Aorta (tissue), 5 donors: ENCODE results near the gene TRMT61A. TPM values are rescaled to one million over a fixed set of nuclear protein-coding genes. Genes with fewer than 3 reads are reported as not detected.

Experiments
- ATAC-seq: fragments of 200-7000 bp; cut with Tn5 transposase; one replicate; pipeline ENCODE4 v1.9.1; 2022; ENCODE audit warnings: moderate library complexity; ENCODE audit not compliant: low FRiP score
- DNase-seq, 2 donors: peaks; one replicate each; pipeline ENCODE4 v3.0.0-alpha.2; 2020
- H3K27ac ChIP-seq, 2 donors: one replicate each; pipeline ENCODE4 v1.5.1; 2013; ENCODE audit warnings: low read length in 2 of 2, mild to moderate bottlenecking in 2 of 2, moderate library complexity in 2 of 2, control low read depth in 1 of 2, inconsistent platforms in 1 of 2, low read depth in 1 of 2
- H3K27me3 ChIP-seq, 2 donors: one replicate each; pipeline ENCODE4 v1.6.1; 2013; ENCODE audit warnings: control low read depth in 1 of 2, low read length in 1 of 2, mild to moderate bottlenecking in 1 of 2, moderate library complexity in 1 of 2; ENCODE audit not compliant: insufficient read depth in 2 of 2, control insufficient read depth in 1 of 2
- H3K36me3 ChIP-seq, 2 donors: one replicate each; pipeline ENCODE4 v1.6.1; 2013; ENCODE audit warnings: control low read depth in 1 of 2, low read length in 1 of 2, mild to moderate bottlenecking in 1 of 2; ENCODE audit not compliant: insufficient read depth in 2 of 2, control insufficient read depth in 1 of 2
- H3K4me1 ChIP-seq, 2 donors: one replicate each; pipeline ENCODE4 v1.6.1; 2013; ENCODE audit warnings: low read length in 2 of 2, control low read depth in 1 of 2, mild to moderate bottlenecking in 1 of 2, moderate library complexity in 1 of 2; ENCODE audit not compliant: insufficient read depth in 2 of 2, control insufficient read depth in 1 of 2
- H3K4me3 ChIP-seq, 2 donors: one replicate each; pipeline ENCODE4 v1.5.1; 2013; ENCODE audit warnings: low read length in 2 of 2, control low read depth in 1 of 2, mild to moderate bottlenecking in 1 of 2
- H3K9me3 ChIP-seq: one replicate; pipeline ENCODE4 v1.6.1; 2013; ENCODE audit warnings: mild to moderate bottlenecking, low read length; ENCODE audit not compliant: control insufficient read depth
- WGBS, 2 donors: extraction: QIAGEN DNeasy Blood & Tissue Kit; methylation state at CpG; one replicate each; pipeline ENCODE4 v1.1.7; 2013; 5-methylcytosine and 5-hydroxymethylcytosine counted together
- intact Hi-C, 2 donors: fragments of 100-400 bp; cut with DNase I; formaldehyde crosslinking; loops; one replicate each; pipeline versions ENCODE4 v1.14.2 to v1.15.0; 2022
- polyA plus RNA-seq, 2 donors: library from polyadenylated mRNA; stranded (reverse); fragments of 200-250 nt; gene quantifications; one replicate each; pipeline ENCODE4 v1.2.3, GENCODE V29; 2013
- total RNA-seq, 2 donors: library from RNA; stranded (reverse); fragmentation: NEBNext Ultra II Directional; extraction: Animal tissue kit (Norgen Biotek cat#: 25700); gene quantifications; one replicate each; pipeline ENCODE4 v1.2.1, GENCODE V29; 2021
- donor health status: healthy with polysubstance abuse.
- donor health status: Bipolar disorder and iron deficiency.
- donor health status: DM: no; HTN: no; CAD: no.
- donor health status: DM: no; HTN: no; CAD: no.
- donor health status: DM: yes; HTN: yes; CAD: no.

TRMT61A gene
- total and polyA plus RNA-seq, 4 donors = 6.4 to 12.4 (median 11.6) TPM

DNA sequence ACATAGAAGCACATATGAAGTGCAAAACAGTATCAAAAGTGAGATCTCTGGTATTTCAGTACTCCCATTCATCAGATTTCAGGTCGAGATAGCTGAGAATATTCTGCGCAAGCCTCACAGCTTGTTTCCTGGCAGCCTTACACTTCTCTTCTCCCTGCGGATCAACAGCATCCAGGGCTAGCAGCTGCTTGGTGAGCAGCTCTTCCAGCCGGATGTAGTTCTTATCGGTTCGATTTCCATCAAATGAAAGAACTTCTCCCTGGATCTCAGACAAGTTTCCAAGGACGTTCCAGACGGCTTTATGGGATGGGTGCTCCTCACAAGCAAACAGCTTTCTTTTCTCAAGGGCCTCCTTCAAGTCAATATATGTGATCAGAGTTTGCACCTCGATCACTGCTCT lies 30.8 kb downstream of the TRMT61A start:
- no peaks in the 10 kb centered on the region for H3K4me1 ChIP-seq
- H3K36me3 ChIP-seq = no peaks in the 10 kb centered on the region
- intact Hi-C loops = loop anchor here in 1 of 2 donors (2.0 kb wide), 1 partner anchor 67 kb away; no protein-coding TSS in a partner anchor
- H3K27me3 ChIP-seq = no peaks in the 10 kb centered on the region
- DNase-seq (peak in 1 of 2 donors; percentile 12), ATAC-seq (no peak)
- no peaks in the 10 kb centered on the region for H3K9me3 ChIP-seq
- WGBS, 2 donors = 73 to 77% methylated on average over 9 of the region's 9 CpGs
- no peak overlapping the region for H3K27ac ChIP-seq
- H3K4me3 ChIP-seq = no peak overlapping the region

DNA sequence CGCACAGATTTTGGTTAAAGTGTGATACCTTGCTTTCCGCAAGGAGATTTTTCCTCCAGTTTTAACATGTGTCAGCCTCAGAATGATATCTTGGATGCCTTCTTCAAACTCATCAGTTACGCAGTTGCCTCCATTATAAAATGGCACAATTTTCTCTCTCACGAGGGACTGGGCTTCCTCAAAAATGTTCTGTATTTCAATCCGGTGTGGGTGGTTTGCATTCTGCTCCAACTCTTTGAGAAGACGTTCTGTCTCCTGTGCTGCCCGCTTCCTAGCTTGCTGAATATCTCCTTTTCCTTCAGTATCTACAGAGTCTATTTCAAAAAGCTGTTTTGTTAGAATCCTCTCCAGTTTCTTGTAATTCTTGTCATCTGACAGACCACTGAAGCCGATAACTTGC lies 31.7 kb downstream of the TRMT61A start:
- Histone ChIP-seq H3K9me3 (no peaks in the 10 kb centered on the region), H3K4me1 (no peaks in the 10 kb centered on the region), H3K27me3 (no peaks in the 10 kb centered on the region), H3K27ac (no peak overlapping the region), H3K4me3 (no peak overlapping the region), H3K36me3 (no peaks in the 10 kb centered on the region)
- whole genome bisulfite sequencing, 2 donors = 74 to 75% methylated on average over 8 of the region's 8 CpGs
- intact Hi-C loops = loop anchor here in 1 of 2 donors (2.0 kb wide), 1 partner anchor 66 kb away; no protein-coding TSS in a partner anchor
- ATAC-seq (no peak), DNase-seq (peak in 1 of 2 donors; percentile 16)

DNA sequence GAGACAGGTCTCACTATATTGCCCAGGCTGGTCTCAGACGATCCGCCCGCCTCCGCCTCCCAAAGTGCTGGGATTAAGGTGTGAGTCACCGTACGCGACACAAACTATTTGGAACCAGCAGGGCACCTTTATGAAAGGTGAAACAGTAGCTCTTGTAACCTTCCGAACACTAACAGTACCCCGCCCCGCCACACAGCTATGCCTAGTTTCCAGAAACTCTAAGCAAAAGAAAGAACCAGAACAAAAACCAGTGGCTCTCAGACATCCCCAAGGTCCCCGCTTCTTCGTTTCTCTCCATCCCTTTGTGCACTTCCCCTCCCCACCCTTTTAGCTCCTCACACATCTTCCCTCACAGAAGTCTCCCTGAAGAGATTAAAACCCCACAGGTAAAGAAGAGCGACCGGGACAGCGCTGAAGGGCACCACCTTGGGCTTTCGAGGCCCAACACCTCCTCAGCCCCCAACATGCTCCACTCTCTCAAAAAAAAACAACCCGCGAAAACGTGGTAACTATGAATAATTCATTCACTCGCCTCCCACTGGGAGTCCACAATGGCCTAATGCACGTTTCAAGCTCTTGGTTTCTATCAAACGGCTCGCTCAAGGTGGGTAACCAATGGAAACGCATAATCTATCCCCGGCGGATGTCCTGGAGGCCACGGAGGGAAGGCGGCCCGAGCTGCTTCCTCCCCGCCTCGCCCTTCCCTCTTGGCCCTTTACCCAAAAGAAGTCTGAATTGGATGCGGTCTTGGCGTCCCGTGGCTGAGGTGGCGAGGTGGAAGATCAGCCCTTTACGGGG lies 32.6 kb downstream of the TRMT61A start:
- Histone ChIP-seq H3K9me3 (no peaks in the 10 kb centered on the region), H3K4me1 (no peaks in the 10 kb centered on the region), H3K4me3 (peak overlapping the region; percentile 83 to 90), H3K36me3 (no peaks in the 10 kb centered on the region), H3K27ac (peak overlapping the region in 1 of 2 donors; percentile 72), H3K27me3 (no peaks in the 10 kb centered on the region)
- ATAC-seq (peak; percentile 63), DNase-seq (peak in 1 of 2 donors; percentile 59)
- intact Hi-C loops = loop anchor here in 1 of 2 donors (2.0 kb wide), 1 partner anchor 65 kb away; no protein-coding TSS in a partner anchor
- 5% methylated on average over 36 of the region's 36 CpGs for WGBS, 2 donors

DNA sequence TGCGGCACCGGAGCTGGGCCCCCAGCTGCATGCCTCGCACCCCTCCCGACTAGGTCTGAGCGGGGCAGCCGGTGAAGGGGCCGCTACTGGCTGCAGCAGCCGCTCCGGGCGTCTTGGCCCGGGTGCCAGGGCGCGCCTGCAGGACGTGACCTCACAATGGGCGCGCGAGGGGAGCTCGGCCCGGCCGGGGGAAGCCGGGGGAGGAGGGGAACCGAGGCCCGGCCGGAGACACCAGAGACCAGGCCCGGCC lies 33.1 kb downstream of the TRMT61A start:
- no peaks in the 10 kb centered on the region for H3K36me3 ChIP-seq
- H3K4me3 ChIP-seq = peak overlapping the region; percentile 83 to 90
- H3K4me1 ChIP-seq = no peaks in the 10 kb centered on the region
- intact Hi-C loops = no loop called here
- ATAC-seq (peak; percentile 74), DNase-seq (peak in 1 of 2 donors; percentile 86)
- H3K27me3 ChIP-seq = no peaks in the 10 kb centered on the region
- H3K9me3 ChIP-seq = no peaks in the 10 kb centered on the region
- WGBS, 2 donors = 0% methylated on average over 14 to 25 of the region's 25 CpGs
- H3K27ac ChIP-seq = peak overlapping the region; percentile 71 to 72

DNA sequence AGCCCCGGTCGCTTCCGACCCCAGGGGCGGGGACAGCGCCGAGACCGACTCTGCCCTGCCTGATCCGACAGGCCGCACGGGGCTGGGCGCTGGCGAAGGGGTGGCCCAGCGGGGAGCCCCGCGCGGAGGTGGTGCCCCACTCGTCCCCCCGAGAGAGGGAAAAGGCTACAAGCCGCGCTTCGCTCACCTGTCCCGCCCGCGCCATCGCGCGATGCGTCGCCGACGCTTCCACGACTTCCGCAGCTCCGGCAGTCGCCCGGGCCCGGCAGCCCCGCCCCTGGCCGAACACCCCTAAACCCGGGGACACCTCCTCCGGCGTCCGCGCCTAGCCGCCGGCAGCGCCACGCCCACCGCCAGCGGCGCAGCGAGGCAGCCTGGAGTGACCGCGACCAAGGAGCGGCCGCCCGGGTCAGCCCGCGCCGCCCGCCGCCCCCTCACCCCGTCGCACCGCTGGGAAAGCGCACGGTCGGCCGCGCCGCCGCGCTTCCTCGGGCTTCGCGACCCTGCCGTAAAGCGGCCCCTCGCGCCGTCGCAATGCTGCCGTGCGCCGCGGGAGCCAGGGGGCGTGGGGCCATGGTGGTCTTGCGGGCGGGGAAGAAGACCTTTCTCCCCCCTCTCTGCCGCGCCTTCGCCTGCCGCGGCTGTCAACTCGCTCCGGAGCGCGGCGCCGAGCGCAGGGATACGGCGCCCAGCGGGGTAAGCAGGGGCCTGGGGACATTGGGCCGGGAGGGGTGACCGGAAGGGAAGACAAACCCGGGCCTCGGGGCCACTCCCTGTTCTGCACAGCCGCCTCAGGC lies 33.6 kb downstream of the TRMT61A start, which contains the start of the genes BAG5 and COA8:
Gene BAG5 (minus strand): TSS at position 229 of the 797 bp plus-strand sequence. CDS start 1,493 bp downstream, outside the sequence.
Gene COA8 (plus strand): TSS at position 532 of the 797 bp plus-strand sequence. CDS start 42 bp downstream, at position 574.
- Histone ChIP-seq H3K36me3 (no peaks in the 10 kb centered on the region), H3K27ac (peak within 1 kb of the TSS; percentile 71 to 72), H3K9me3 (no peaks in the 10 kb centered on the region), H3K4me1 (no peaks in the 10 kb centered on the region), H3K27me3 (no peaks in the 10 kb centered on the region), H3K4me3 (peak within 1 kb of the TSS; percentile 83 to 90)
- ATAC-seq (peak; percentile 90), DNase-seq (peak; percentile 93 to 96)
- intact Hi-C loops = no loop called here
- WGBS, 2 donors = 0% methylated on average over 69 to 109 of the region's 109 CpGs

DNA sequence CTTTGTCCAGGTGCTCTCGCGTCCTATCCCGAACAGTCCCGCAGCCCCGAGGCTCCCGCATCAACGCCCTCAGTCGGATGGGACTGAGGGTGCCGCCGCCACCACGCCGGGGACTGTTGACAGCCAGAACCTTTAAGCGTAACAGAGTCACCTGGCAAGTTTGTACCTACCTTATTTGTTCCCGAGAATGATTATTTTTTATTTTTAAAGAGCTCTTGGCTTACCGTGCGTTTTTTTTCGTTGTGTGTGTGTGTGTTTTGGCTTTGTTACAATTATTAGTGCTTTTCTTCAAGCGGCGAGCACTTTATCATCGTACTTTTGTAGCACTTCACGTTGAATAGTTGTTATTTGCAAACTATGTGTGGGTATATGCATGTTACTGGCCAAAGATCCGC lies 34.2 kb downstream of the TRMT61A start:
- H3K4me3 ChIP-seq = peak overlapping the region; percentile 83 to 90
- H3K4me1 ChIP-seq = no peaks in the 10 kb centered on the region
- DNase-seq (no peak), ATAC-seq (no peak)
- no peaks in the 10 kb centered on the region for H3K36me3 ChIP-seq
- no peaks in the 10 kb centered on the region for H3K9me3 ChIP-seq
- intact Hi-C loops = no loop called here
- 0 to 1% methylated on average over 22 of the region's 22 CpGs for WGBS, 2 donors
- no peaks in the 10 kb centered on the region for H3K27me3 ChIP-seq
- H3K27ac ChIP-seq = no peak overlapping the region

DNA sequence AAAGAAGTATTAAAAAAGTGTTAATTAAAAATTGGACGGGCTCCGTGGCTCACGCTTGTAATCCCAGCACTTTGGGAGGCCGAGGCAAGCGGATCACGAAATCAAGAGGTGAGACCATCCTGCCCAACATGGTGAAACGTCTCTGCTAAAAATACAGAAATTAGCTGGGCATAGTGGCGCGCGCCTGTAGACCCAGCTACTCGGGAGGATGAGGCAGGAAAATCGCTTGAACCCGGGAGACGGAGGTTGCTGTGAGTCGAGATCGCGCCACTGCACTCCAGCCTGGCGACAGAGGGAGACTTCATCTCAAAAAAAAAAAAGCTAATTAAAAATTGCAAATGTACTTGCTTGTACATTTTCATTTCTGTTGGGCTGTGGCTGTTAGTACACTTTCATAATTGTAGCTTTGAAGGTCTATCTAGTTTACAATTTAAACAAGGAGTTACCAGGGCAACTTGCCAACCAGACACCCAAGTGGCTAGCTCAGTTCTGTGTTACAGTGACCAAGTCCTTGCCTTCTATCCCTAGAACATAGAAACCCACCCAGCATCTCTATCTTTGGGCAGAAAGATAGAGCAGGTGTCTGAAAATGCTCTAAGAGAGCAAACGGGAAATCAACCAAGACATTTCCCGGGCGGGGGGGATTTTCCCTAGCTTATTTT lies 35.0 kb downstream of the TRMT61A start:
- ATAC-seq (no peak), DNase-seq (peak in 1 of 2 donors; percentile 33)
- H3K36me3 ChIP-seq = no peaks in the 10 kb centered on the region
- peak overlapping the region in 1 of 2 donors; percentile 90 for H3K4me3 ChIP-seq
- no peaks in the 10 kb centered on the region for H3K27me3 ChIP-seq
- H3K4me1 ChIP-seq = no peaks in the 10 kb centered on the region
- no peaks in the 10 kb centered on the region for H3K9me3 ChIP-seq
- intact Hi-C loops = no loop called here
- no peak overlapping the region for H3K27ac ChIP-seq
- WGBS, 2 donors = 65 to 66% methylated on average over 21 of the region's 21 CpGs

DNA sequence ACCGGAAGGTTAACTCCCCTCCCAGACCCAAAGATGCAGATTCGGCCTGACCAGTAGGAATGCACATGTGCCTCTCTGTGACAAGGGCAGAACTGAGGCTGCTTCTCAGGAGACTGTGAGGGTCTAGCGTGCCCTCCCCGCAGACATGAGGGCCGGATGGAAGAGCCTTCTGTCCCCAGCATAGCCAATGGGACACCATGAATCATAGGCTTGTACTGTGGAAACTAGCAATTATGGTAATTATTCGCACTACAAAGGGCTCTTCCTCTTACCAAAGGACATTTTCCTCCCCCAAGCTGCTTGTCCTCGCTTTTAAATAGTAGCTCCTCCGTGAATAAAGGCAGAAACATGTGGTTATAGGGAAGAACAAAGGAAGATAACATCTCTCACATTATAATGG lies 40.0 kb downstream of the TRMT61A start:
- no peaks in the 10 kb centered on the region for H3K9me3 ChIP-seq
- H3K27ac ChIP-seq = no peak overlapping the region
- H3K36me3 ChIP-seq = no peaks in the 10 kb centered on the region
- DNase-seq (peak in 1 of 2 donors; percentile 20), ATAC-seq (no peak)
- intact Hi-C loops = no loop called here
- H3K4me3 ChIP-seq = no peak overlapping the region
- 77 to 85% methylated on average over 8 of the region's 8 CpGs for WGBS, 2 donors
- H3K27me3 ChIP-seq = no peaks in the 10 kb centered on the region
- H3K4me1 ChIP-seq = no peaks in the 10 kb centered on the region
